ENCODE measurements around the gene GLI2.

Gene GLI2

GRCh38 chr2:120766470-120767351 is 31.0 kb downstream of the GLI2 start:
- no peak for DNase-seq (ENCODE audit: low read depth)
- H3K4me3 ChIP-seq (ENCODE audit: low read length) = no peak overlapping the region

GRCh38 chr2:120767486-120768005 is 31.9 kb downstream of the GLI2 start:
- no peak for DNase-seq (ENCODE audit: low read depth)
- no peak for TF ChIP-seq CTCF (conservative IDR thresholded peaks at IDR 0.05; ENCODE audit: low read depth, low read length)
- no peak overlapping the region for H3K4me3 ChIP-seq (ENCODE audit: low read length)

More at GRCh38 chr2:120766470-120767351, 31.0 kb downstream of the GLI2 start:
- TF ChIP-seq CTCF (conservative IDR thresholded peaks at IDR 0.05; ENCODE audit: low read depth, low read length) = no peak

GRCh38 chr2:120768112-120769048 is 32.7 kb downstream of the GLI2 start:
- TF ChIP-seq CTCF (conservative IDR thresholded peaks at IDR 0.05; ENCODE audit: low read depth, low read length) = no peak
- no peak for DNase-seq (ENCODE audit: low read depth)
- H3K4me3 ChIP-seq (ENCODE audit: low read length) = no peak overlapping the region

- no peak for TF ChIP-seq CTCF (conservative IDR thresholded peaks at IDR 0.05; ENCODE audit: low read depth, low read length)
- no peak overlapping the region for H3K4me3 ChIP-seq (ENCODE audit: low read length)
- no peak for DNase-seq (ENCODE audit: low read depth)
These were observed 33.6 kb downstream of the GLI2 start for GRCh38 chr2:120769076-120769786.

GRCh38 chr2:120769787-120770120 is 34.1 kb downstream of the GLI2 start:
- DNase-seq (ENCODE audit: low read depth) = no peak
- no peak for TF ChIP-seq CTCF (conservative IDR thresholded peaks at IDR 0.05; ENCODE audit: low read depth, low read length)
- no peak overlapping the region for H3K4me3 ChIP-seq (ENCODE audit: low read length)

GRCh38 chr2:120770176-120770575 is 34.5 kb downstream of the GLI2 start:
- H3K4me3 ChIP-seq (ENCODE audit: low read length) = no peak overlapping the region
- TF ChIP-seq CTCF (conservative IDR thresholded peaks at IDR 0.05; ENCODE audit: low read depth, low read length) = no peak
- no peak for DNase-seq (ENCODE audit: low read depth)

All from retinal pigment epithelial cell (primary cell).